ENCODE results near the gene CA14.

Gene CA14

DNA sequence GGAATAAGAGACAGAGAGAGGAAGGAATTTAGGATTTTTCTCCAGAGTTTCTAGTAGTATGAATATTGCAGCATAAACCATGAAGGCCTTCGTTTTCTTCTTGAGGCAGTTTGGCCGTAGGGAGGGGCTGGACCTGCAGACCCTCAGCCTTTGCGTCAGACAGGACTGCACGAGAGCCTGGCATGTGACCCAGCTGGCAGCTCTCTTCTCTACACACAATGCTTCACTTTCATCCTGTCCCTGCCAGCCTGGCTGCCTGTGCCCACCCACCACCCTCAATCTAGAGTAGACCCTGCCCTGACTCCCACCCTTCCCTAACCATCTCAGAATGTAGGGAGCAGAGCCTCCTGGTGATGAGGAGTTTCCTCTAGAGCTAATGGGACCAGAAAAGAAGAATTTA, 1.6 kb downstream of the CA14 start:
- Histone ChIP-seq H3K4me3 (ENCODE audit: low read depth, low read length) (no peak overlapping the region), H3K4me1 (ENCODE audit: control insufficient read depth, insufficient read depth, low read length) (peaks cover 12% of the 10 kb centered on the region; the same call in 1 of the 2 replicates), H3K9me3 (ENCODE audit: control insufficient read depth, insufficient read depth, low read depth, low read length) (no peaks in the 10 kb centered on the region), H3K27ac (ENCODE audit: extremely low read depth, low read depth, low read length) (no peak overlapping the region), H3K36me3 (ENCODE audit: control insufficient read depth in 2 of 2, insufficient read depth in 1 of 2, low read length in 2 of 2) (peaks cover 0 to under 1% of the 10 kb centered on the region in 2 experiments; a peak in 1 of 3 replicates)
- ChIA-PET POLR2A (interaction anchor here (0.6 kb wide), 1 partner anchor 16 kb away, joined by 4 read pairs; no protein-coding TSS in a partner anchor), CTCF (interaction anchor here (0.6 to 6.3 kb wide), 2 partner anchors 21 to 155 kb away, joined by 4 to 101 read pairs; partner anchors contain the start of gene CIART)
- no peak for TF ChIP-seq SETDB1 (IDR thresholded peaks at IDR 0.05; ENCODE audit: insufficient read length, low read length)
- TF ChIP-seq ZNF561 (tag by site-specific recombination; IDR thresholded peaks at IDR 0.05; ENCODE audit: borderline replicate concordance), result no peak
- no peak for TF ChIP-seq ZNF366 (tag by site-specific recombination; conservative IDR thresholded peaks at IDR 0.05)
- TF ChIP-seq ZNF521 (tag by site-specific recombination; IDR thresholded peaks at IDR 0.05), result no peak
- TF ChIP-seq ZNF660 (tag by site-specific recombination; IDR thresholded peaks at IDR 0.05), result no peak
- TF ChIP-seq ZNF350 (tag by site-specific recombination; IDR thresholded peaks at IDR 0.05), result no peak
- TF ChIP-seq, protein P1, sequence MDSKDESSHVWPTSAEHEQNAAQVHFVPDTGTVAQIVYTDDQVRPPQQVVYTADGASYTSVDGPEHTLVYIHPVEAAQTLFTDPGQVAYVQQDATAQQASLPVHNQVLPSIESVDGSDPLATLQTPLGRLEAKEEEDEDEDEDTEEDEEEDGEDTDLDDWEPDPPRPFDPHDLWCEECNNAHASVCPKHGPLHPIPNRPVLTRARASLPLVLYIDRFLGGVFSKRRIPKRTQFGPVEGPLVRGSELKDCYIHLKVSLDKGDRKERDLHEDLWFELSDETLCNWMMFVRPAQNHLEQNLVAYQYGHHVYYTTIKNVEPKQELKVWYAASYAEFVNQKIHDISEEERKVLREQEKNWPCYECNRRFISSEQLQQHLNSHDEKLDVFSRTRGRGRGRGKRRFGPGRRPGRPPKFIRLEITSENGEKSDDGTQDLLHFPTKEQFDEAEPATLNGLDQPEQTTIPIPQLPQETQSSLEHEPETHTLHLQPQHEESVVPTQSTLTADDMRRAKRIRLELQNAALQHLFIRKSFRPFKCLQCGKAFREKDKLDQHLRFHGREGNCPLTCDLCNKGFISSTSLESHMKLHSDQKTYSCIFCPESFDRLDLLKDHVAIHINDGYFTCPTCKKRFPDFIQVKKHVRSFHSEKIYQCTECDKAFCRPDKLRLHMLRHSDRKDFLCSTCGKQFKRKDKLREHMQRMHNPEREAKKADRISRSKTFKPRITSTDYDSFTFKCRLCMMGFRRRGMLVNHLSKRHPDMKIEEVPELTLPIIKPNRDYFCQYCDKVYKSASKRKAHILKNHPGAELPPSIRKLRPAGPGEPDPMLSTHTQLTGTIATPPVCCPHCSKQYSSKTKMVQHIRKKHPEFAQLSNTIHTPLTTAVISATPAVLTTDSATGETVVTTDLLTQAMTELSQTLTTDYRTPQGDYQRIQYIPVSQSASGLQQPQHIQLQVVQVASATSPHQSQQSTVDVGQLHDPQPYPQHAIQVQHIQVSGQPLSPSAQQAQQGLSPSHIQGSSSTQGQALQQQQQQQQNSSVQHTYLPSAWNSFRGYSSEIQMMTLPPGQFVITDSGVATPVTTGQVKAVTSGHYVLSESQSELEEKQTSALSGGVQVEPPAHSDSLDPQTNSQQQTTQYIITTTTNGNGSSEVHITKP (tag by site-specific recombination; IDR thresholded peaks at IDR 0.05), result no peak
- no peak for TF ChIP-seq ZNF843 (tag by site-specific recombination; IDR thresholded peaks at IDR 0.05)
- no peak for TF ChIP-seq ZBTB17 (tag by site-specific recombination; IDR thresholded peaks at IDR 0.05)
- TF ChIP-seq ZNF398 (tag by site-specific recombination; IDR thresholded peaks at IDR 0.05), result no peak
- TF ChIP-seq ZFP3 (tag by site-specific recombination; IDR thresholded peaks at IDR 0.05; ENCODE audit: low read depth), result no peak
- TF ChIP-seq PRDM6 (tag by site-specific recombination; IDR thresholded peaks at IDR 0.05), result no peak
- TF ChIP-seq, protein P2, sequence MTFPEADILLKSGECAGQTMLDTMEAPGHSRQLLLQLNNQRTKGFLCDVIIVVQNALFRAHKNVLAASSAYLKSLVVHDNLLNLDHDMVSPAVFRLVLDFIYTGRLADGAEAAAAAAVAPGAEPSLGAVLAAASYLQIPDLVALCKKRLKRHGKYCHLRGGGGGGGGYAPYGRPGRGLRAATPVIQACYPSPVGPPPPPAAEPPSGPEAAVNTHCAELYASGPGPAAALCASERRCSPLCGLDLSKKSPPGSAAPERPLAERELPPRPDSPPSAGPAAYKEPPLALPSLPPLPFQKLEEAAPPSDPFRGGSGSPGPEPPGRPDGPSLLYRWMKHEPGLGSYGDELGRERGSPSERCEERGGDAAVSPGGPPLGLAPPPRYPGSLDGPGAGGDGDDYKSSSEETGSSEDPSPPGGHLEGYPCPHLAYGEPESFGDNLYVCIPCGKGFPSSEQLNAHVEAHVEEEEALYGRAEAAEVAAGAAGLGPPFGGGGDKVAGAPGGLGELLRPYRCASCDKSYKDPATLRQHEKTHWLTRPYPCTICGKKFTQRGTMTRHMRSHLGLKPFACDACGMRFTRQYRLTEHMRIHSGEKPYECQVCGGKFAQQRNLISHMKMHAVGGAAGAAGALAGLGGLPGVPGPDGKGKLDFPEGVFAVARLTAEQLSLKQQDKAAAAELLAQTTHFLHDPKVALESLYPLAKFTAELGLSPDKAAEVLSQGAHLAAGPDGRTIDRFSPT (tag by site-specific recombination; IDR thresholded peaks at IDR 0.05), result no peak
- TF ChIP-seq, protein P3, sequence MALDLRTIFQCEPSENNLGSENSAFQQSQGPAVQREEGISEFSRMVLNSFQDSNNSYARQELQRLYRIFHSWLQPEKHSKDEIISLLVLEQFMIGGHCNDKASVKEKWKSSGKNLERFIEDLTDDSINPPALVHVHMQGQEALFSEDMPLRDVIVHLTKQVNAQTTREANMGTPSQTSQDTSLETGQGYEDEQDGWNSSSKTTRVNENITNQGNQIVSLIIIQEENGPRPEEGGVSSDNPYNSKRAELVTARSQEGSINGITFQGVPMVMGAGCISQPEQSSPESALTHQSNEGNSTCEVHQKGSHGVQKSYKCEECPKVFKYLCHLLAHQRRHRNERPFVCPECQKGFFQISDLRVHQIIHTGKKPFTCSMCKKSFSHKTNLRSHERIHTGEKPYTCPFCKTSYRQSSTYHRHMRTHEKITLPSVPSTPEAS (tag by site-specific recombination; IDR thresholded peaks at IDR 0.05), result no peak
- no peak for TF ChIP-seq KLF9 (tag by site-specific recombination; IDR thresholded peaks at IDR 0.05; ENCODE audit: low read depth)
- TF ChIP-seq ZNF610 (tag by site-specific recombination; IDR thresholded peaks at IDR 0.05; ENCODE audit: borderline replicate concordance), result no peak
- TF ChIP-seq ZNF623 (tag by site-specific recombination; IDR thresholded peaks at IDR 0.05), result no peak
